ENCODE results near the gene NEDD8. TPM values are rescaled to one million over a fixed set of nuclear protein-coding genes. Genes with fewer than 3 reads are reported as not detected.

The NEDD8 gene
- total RNA-seq, 1 experiment from 2014 or later: 330 TPM

DNA sequence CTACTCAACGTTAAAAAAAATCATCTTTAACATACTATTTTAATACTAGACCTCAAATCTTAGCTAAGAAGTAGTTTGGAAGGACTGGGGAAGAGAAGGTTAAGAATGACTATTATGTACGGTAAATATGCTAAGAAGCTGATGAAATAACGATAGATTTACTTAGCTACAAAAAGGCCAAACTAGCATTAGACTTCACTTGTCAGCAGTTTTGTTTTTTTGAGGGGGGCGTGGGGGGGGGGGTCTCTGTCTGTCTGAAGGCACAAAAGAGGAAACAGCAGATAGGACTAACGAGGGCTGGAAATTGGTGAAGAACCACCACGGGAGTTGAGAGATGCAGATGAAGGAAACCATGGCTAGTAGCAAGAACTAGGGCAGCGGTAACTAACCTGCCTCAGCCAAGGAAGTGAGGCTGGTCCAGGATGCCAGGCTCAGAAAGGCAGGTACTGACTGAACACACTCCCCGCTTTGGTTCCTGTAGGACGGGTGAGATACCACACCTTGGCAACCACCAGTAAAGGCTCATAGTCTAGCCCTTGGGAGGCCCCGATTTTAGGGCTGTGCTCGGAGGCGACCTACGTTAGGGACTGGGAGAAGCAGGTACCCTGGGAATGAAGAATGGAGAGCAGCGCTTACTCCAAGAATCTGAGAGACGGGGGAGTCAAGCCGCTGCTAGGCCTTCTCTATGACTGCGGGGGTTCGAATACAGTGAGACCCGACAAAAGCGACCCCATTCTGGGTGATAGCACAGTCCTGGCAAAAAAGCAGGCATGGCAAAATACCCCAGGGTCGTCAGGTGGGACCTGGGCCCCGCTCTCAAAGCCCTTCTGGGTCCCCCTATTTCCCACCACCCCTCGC is 675 bp downstream of the NEDD8 start:
- DNase-seq (no peak), ATAC-seq (peak; percentile 12)
- no peaks in the 10 kb centered on the region for H3F3A ChIP-seq (ENCODE audit: low read length, unreplicated experiment)
- H3K4me3 ChIP-seq (ENCODE audit: low read length): peak overlapping the region; percentile 98
- intact Hi-C loops (cut with micrococcal nuclease): loop anchor here (1.0 to 2.0 kb wide), 2 partner anchors 11 to 15 kb away; partner anchors contain the start of genes MDP1 and TINF2
- peaks cover 27% of the 10 kb centered on the region for H3K4me1 ChIP-seq (ENCODE audit: insufficient read depth, low read length)
- H3K36me3 ChIP-seq (ENCODE audit: low read depth, low read length): peaks cover 7% of the 10 kb centered on the region; the same call in 1 of the 2 replicates
- peaks cover 80% of the 10 kb centered on the region for H3K79me2 ChIP-seq (ENCODE audit: low read length)
- peak overlapping the region; percentile 97 for H3K4me2 ChIP-seq (ENCODE audit: low read length)
- no peaks in the 10 kb centered on the region for H3K9me3 ChIP-seq (ENCODE audit: low read length)
- TSS peak; percentile 70 for BruUV-seq (replicated peaks)
- CTCF ChIA-PET: no interaction called here
- POLR2A ChIA-PET (ENCODE audit: unreplicated experiment): no interaction called here
- H3K9ac ChIP-seq (ENCODE audit: low read length): peak overlapping the region; percentile 92
- H4K20me1 ChIP-seq (ENCODE audit: low read length): no peaks in the 10 kb centered on the region
- peak overlapping the region; percentile 97 for H2AFZ ChIP-seq (ENCODE audit: low read length)
- no peaks in the 10 kb centered on the region for H3K9me2 ChIP-seq (replicated peaks; ENCODE audit: low read length)
- H3K27ac ChIP-seq (ENCODE audit: low read length): peak overlapping the region; percentile 80
- no peaks in the 10 kb centered on the region for H3K27me3 ChIP-seq (ENCODE audit: low read length)
- no peak for TF ChIP-seq EZH2phosphoT487 (IDR thresholded peaks at IDR 0.05; ENCODE audit: borderline replicate concordance, low read length)
- no peak for TF ChIP-seq EZH2 (IDR thresholded peaks at IDR 0.05; ENCODE audit: low read length, unreplicated experiment)
- TF ChIP-seq, protein P1, sequence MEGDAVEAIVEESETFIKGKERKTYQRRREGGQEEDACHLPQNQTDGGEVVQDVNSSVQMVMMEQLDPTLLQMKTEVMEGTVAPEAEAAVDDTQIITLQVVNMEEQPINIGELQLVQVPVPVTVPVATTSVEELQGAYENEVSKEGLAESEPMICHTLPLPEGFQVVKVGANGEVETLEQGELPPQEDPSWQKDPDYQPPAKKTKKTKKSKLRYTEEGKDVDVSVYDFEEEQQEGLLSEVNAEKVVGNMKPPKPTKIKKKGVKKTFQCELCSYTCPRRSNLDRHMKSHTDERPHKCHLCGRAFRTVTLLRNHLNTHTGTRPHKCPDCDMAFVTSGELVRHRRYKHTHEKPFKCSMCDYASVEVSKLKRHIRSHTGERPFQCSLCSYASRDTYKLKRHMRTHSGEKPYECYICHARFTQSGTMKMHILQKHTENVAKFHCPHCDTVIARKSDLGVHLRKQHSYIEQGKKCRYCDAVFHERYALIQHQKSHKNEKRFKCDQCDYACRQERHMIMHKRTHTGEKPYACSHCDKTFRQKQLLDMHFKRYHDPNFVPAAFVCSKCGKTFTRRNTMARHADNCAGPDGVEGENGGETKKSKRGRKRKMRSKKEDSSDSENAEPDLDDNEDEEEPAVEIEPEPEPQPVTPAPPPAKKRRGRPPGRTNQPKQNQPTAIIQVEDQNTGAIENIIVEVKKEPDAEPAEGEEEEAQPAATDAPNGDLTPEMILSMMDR (conservative IDR thresholded peaks at IDR 0.05; ENCODE audit: low read depth, low read length): no peak

DNA sequence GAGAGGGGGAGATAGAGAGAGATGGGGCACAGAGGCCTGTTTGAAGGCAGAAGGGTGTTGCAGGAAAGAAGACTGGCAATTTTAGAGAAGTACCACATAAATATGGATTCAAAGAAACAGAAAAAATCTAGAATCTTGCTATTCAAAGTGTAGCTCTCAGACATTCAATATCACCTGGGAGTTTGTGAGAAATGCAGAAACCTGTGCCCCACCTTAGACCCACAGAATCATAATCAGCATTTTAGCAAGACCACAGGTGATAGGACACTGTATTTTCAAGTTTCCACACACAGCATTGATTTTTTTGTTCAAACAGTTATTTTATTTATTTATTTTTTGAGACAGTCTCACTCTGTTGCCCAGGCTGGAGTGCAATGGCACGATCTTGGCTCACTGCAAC is 3.3 kb downstream of the NEDD8 start:
- peaks cover 23% of the 10 kb centered on the region for H3K4me1 ChIP-seq (ENCODE audit: insufficient read depth, low read length)
- ChIA-PET CTCF (no interaction called here), POLR2A (ENCODE audit: unreplicated experiment) (no interaction called here)
- no peak overlapping the region for H3K4me2 ChIP-seq (ENCODE audit: low read length)
- 0 out of 2 replicates have a peak, but pooled peaks cover 2% of the 10 kb centered on the region for H3K36me3 ChIP-seq (ENCODE audit: low read depth, low read length)
- no peak for TF ChIP-seq EZH2phosphoT487 (IDR thresholded peaks at IDR 0.05; ENCODE audit: borderline replicate concordance, low read length)
- TF ChIP-seq, protein P1 (conservative IDR thresholded peaks at IDR 0.05; ENCODE audit: low read depth, low read length): no peak
- no peak for TF ChIP-seq EZH2 (IDR thresholded peaks at IDR 0.05; ENCODE audit: low read length, unreplicated experiment)
- no peaks in the 10 kb centered on the region for H3K9me3 ChIP-seq (ENCODE audit: low read length)
- no peaks in the 10 kb centered on the region for H3K9me2 ChIP-seq (replicated peaks; ENCODE audit: low read length)
- no peaks in the 10 kb centered on the region for H3K27me3 ChIP-seq (ENCODE audit: low read length)
- no peaks in the 10 kb centered on the region for H4K20me1 ChIP-seq (ENCODE audit: low read length)
- no peak overlapping the region for H3K9ac ChIP-seq (ENCODE audit: low read length)
- intact Hi-C loops (cut with micrococcal nuclease): no loop called here
- H2AFZ ChIP-seq (ENCODE audit: low read length): no peak overlapping the region
- no peak for DNase-seq
- no peak overlapping the region for H3K27ac ChIP-seq (ENCODE audit: low read length)
- no peak for ATAC-seq
- H3K4me3 ChIP-seq (ENCODE audit: low read length): no peak overlapping the region
- H3F3A ChIP-seq (ENCODE audit: low read length, unreplicated experiment): no peaks in the 10 kb centered on the region
- BruUV-seq (replicated peaks): no TSS peak
- peaks cover 90% of the 10 kb centered on the region for H3K79me2 ChIP-seq (ENCODE audit: low read length)

DNA sequence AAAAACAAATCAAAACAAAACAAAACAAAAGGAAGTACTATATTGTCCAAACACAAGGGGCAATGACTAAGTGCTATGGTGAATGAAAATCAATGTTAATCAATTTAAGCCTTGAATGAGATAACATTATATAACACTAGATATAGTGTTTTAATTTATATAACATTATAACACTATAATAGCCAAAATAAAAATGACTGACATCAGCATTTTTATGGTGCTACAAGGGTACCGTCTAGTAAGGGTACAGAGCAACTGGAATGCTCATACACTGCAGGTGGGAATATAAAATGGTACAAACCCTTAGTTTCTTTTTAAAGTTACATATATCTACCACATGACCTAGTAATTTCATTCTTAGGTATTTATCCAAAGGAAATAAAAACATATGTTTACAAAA is 5.7 kb downstream of the NEDD8 start:
- no peak for TF ChIP-seq EZH2 (IDR thresholded peaks at IDR 0.05; ENCODE audit: low read length, unreplicated experiment)
- TF ChIP-seq, protein P1 (conservative IDR thresholded peaks at IDR 0.05; ENCODE audit: low read depth, low read length): no peak
- no peak for TF ChIP-seq EZH2phosphoT487 (IDR thresholded peaks at IDR 0.05; ENCODE audit: borderline replicate concordance, low read length)
- H3F3A ChIP-seq (ENCODE audit: low read length, unreplicated experiment): no peaks in the 10 kb centered on the region
- no peaks in the 10 kb centered on the region for H3K9me2 ChIP-seq (replicated peaks; ENCODE audit: low read length)
- H3K4me3 ChIP-seq (ENCODE audit: low read length): no peak overlapping the region
- intact Hi-C loops (cut with micrococcal nuclease): no loop called here
- BruUV-seq (replicated peaks): no TSS peak
- no peak overlapping the region for H3K27ac ChIP-seq (ENCODE audit: low read length)
- ATAC-seq: no peak
- POLR2A ChIA-PET (ENCODE audit: unreplicated experiment): no interaction called here
- CTCF ChIA-PET: no interaction called here
- H4K20me1 ChIP-seq (ENCODE audit: low read length): no peaks in the 10 kb centered on the region
- 0 out of 2 replicates have a peak, but pooled peaks cover 2% of the 10 kb centered on the region for H3K36me3 ChIP-seq (ENCODE audit: low read depth, low read length)
- no peaks in the 10 kb centered on the region for H3K9me3 ChIP-seq (ENCODE audit: low read length)
- no peak for DNase-seq
- no peak overlapping the region for H3K4me2 ChIP-seq (ENCODE audit: low read length)
- no peaks in the 10 kb centered on the region for H3K27me3 ChIP-seq (ENCODE audit: low read length)
- no peak overlapping the region for H2AFZ ChIP-seq (ENCODE audit: low read length)
- peaks cover 88% of the 10 kb centered on the region for H3K79me2 ChIP-seq (ENCODE audit: low read length)
- peaks cover 14% of the 10 kb centered on the region; the same call in 1 of the 2 replicates for H3K4me1 ChIP-seq (ENCODE audit: insufficient read depth, low read length)
- no peak overlapping the region for H3K9ac ChIP-seq (ENCODE audit: low read length)
